GM18520 (cell line): ENCODE results near the gene ZNF628.

Experiments used
- ATAC-seq: cut with Tn5 transposase; IDR thresholded peaks from one replicate; pipeline ENCODE4 v1.9.1; 2021; ENCODE audit not compliant: unreplicated experiment

ZNF628 gene

GRCh38 chr19:55527197-55528029, 51.0 kb downstream of the ZNF628 start:
- no peak for ATAC-seq

GRCh38 chr19:55528030-55528803, 51.8 kb downstream of the ZNF628 start:
- no peak for ATAC-seq

- ATAC-seq: no peak
These were observed 53.3 kb downstream of the ZNF628 start for GRCh38 chr19:55529636-55530234.

GRCh38 chr19:55530996-55531395, 54.6 kb downstream of the ZNF628 start:
- no peak for ATAC-seq
